ENCODE measurements around the gene MIAT.

The MIAT gene

GRCh38 chr22:26617271-26618199 lies 39.9 kb upstream of the MIAT start, which contains the start of gene CRYBB1:
TSS of gene CRYBB1 (minus strand) at chr22:26618027. CDS start at chr22:26616319, 1,708 bp downstream.
- Histone ChIP-seq H3K4me3 (ENCODE audit: low read depth in 1 of 2, low read length in 1 of 2) (no peak within 1 kb of the TSS), H3K36me3 (no peaks in the 10 kb centered on the region), H3K27me3 (no peaks in the 10 kb centered on the region), H3K4me1 (ENCODE audit: control insufficient read depth in 1 of 2, insufficient read depth in 1 of 2, low read depth in 1 of 2, low read length in 1 of 2) (peaks cover 22 to 31% of the 10 kb centered on the region in 2 experiments), H3K27ac (peak within 1 kb of the TSS; percentile 62), H3K9me3 (no peaks in the 10 kb centered on the region)
- no peak for TF ChIP-seq CTCF (IDR thresholded peaks at IDR 0.05)

GRCh38 chr22:26618455-26618854 lies 38.9 kb upstream of the MIAT start:
- Histone ChIP-seq H3K4me3 (ENCODE audit: low read depth in 1 of 2, low read length in 1 of 2) (no peak overlapping the region), H3K36me3 (no peaks in the 10 kb centered on the region), H3K9me3 (no peaks in the 10 kb centered on the region), H3K27ac (no peak overlapping the region), H3K27me3 (no peaks in the 10 kb centered on the region), H3K4me1 (ENCODE audit: control insufficient read depth in 1 of 2, insufficient read depth in 1 of 2, low read depth in 1 of 2, low read length in 1 of 2) (peaks cover 22 to 31% of the 10 kb centered on the region in 2 experiments)
- TF ChIP-seq CTCF (IDR thresholded peaks at IDR 0.05), result no peak

GRCh38 chr22:26619510-26619909 lies 37.9 kb upstream of the MIAT start:
- Histone ChIP-seq H3K9me3 (no peaks in the 10 kb centered on the region), H3K36me3 (no peaks in the 10 kb centered on the region), H3K4me3 (ENCODE audit: low read depth in 1 of 2, low read length in 1 of 2) (no peak overlapping the region), H3K27me3 (no peaks in the 10 kb centered on the region), H3K4me1 (ENCODE audit: control insufficient read depth in 1 of 2, insufficient read depth in 1 of 2, low read depth in 1 of 2, low read length in 1 of 2) (peaks cover 22 to 31% of the 10 kb centered on the region in 2 experiments), H3K27ac (no peak overlapping the region)
- TF ChIP-seq CTCF (IDR thresholded peaks at IDR 0.05), result no peak

GRCh38 chr22:26620197-26620596 lies 37.2 kb upstream of the MIAT start:
- Histone ChIP-seq H3K4me1 (ENCODE audit: control insufficient read depth in 1 of 2, insufficient read depth in 1 of 2, low read depth in 1 of 2, low read length in 1 of 2) (peaks cover 22 to 31% of the 10 kb centered on the region in 2 experiments), H3K27me3 (no peaks in the 10 kb centered on the region), H3K4me3 (ENCODE audit: low read depth in 1 of 2, low read length in 1 of 2) (no peak overlapping the region), H3K36me3 (no peaks in the 10 kb centered on the region), H3K27ac (no peak overlapping the region), H3K9me3 (no peaks in the 10 kb centered on the region)
- TF ChIP-seq CTCF (IDR thresholded peaks at IDR 0.05), result no peak

GRCh38 chr22:26621663-26622062 lies 35.7 kb upstream of the MIAT start, which contains the start of gene CRYBA4:
TSS of gene CRYBA4 (plus strand) at chr22:26621963. CDS start at chr22:26622597, 634 bp downstream.
- no peak for TF ChIP-seq CTCF (IDR thresholded peaks at IDR 0.05)
- Histone ChIP-seq H3K4me1 (ENCODE audit: control insufficient read depth in 1 of 2, insufficient read depth in 1 of 2, low read depth in 1 of 2, low read length in 1 of 2) (peaks cover 22 to 31% of the 10 kb centered on the region in 2 experiments), H3K36me3 (no peaks in the 10 kb centered on the region), H3K9me3 (no peaks in the 10 kb centered on the region), H3K27ac (no peak within 1 kb of the TSS), H3K27me3 (no peaks in the 10 kb centered on the region), H3K4me3 (ENCODE audit: low read depth in 1 of 2, low read length in 1 of 2) (no peak within 1 kb of the TSS)

Measured in neutrophil (primary cell).